Measurements from ENCODE around the gene OSBPL9. TPM values are rescaled to one million over a fixed set of nuclear protein-coding genes. Genes with fewer than 3 reads are reported as not detected.

Gene OSBPL9
- total and polyA plus RNA-seq, 2 experiments from 2014 or later = 32.2 to 37.0 TPM

- 64 to 69% methylated on average over 6 of the region's 6 CpGs for WGBS, 2 experiments (ENCODE audit: low coverage in 1 of 2, low lambda C conversion rate in 2 of 2, missing lambda C conversion rate in 2 of 2)
These were observed 31.6 kb downstream of the OSBPL9 start for GRCh38 chr1:51648180-51649109.

GRCh38 chr1:51649593-51650091, 32.8 kb downstream of the OSBPL9 start:
- in situ Hi-C loops (cut with MboI) = no loop called here
- 86 to 87% methylated on average over 4 of the region's 4 CpGs for WGBS, 2 experiments (ENCODE audit: low coverage in 1 of 2, low lambda C conversion rate in 2 of 2, missing lambda C conversion rate in 2 of 2)
- peaks cover 27% of the 10 kb centered on the region for H3F3A ChIP-seq (ENCODE audit: insufficient read depth)
- 0 out of 2 replicates have a peak, but pooled peaks cover 2% of the 10 kb centered on the region for H3K36me3 ChIP-seq (ENCODE audit: low read depth)
- no peaks in the 10 kb centered on the region for H3K27me3 ChIP-seq (replicated peaks; ENCODE audit: insufficient read depth)
- no peak overlapping the region for H3K4me2 ChIP-seq (ENCODE audit: unreplicated experiment)
- H3K9me3 ChIP-seq (ENCODE audit: low read depth) = no peaks in the 10 kb centered on the region
- H3K4me1 ChIP-seq (ENCODE audit: insufficient read depth) = peaks cover 37% of the 10 kb centered on the region
- H3K4me3 ChIP-seq = no peak overlapping the region
- H3K9me2 ChIP-seq (ENCODE audit: insufficient read depth) = no peaks in the 10 kb centered on the region
- H4K20me1 ChIP-seq (ENCODE audit: insufficient read depth) = no peaks in the 10 kb centered on the region
- H3K9ac ChIP-seq = no peak overlapping the region
- no peak for DNase-seq
- H2AFZ ChIP-seq = no peak overlapping the region
- TF ChIP-seq EZH2 (IDR thresholded peaks at IDR 0.05; ENCODE audit: insufficient read depth, poor library complexity, severe bottlenecking) = no peak
- TF ChIP-seq EZH2phosphoT487 (IDR thresholded peaks at IDR 0.05; ENCODE audit: insufficient read depth, low read depth) = no peak
- no peak overlapping the region for H3K27ac ChIP-seq
- H3K79me2 ChIP-seq (ENCODE audit: insufficient read depth) = peaks cover 81% of the 10 kb centered on the region

More at GRCh38 chr1:51648180-51649109, 31.6 kb downstream of the OSBPL9 start:
- peak overlapping the region; percentile 6; the same call in 1 of the 2 replicates for H3K9ac ChIP-seq
- H3K27ac ChIP-seq = peak overlapping the region; percentile 43
- H3F3A ChIP-seq (ENCODE audit: insufficient read depth) = peaks cover 37% of the 10 kb centered on the region
- no peak overlapping the region for H2AFZ ChIP-seq
- no peaks in the 10 kb centered on the region for H3K9me3 ChIP-seq (ENCODE audit: low read depth)
- H3K9me2 ChIP-seq (ENCODE audit: insufficient read depth) = no peaks in the 10 kb centered on the region
- H3K36me3 ChIP-seq (ENCODE audit: low read depth) = no peaks in the 10 kb centered on the region
- no peak for TF ChIP-seq EZH2 (IDR thresholded peaks at IDR 0.05; ENCODE audit: insufficient read depth, poor library complexity, severe bottlenecking)
- TF ChIP-seq EZH2phosphoT487 (IDR thresholded peaks at IDR 0.05; ENCODE audit: insufficient read depth, low read depth) = no peak
- DNase-seq = peak; percentile 68
- no peaks in the 10 kb centered on the region for H3K27me3 ChIP-seq (replicated peaks; ENCODE audit: insufficient read depth)
- peaks cover 90% of the 10 kb centered on the region for H3K79me2 ChIP-seq (ENCODE audit: insufficient read depth)
- peak overlapping the region; percentile 42 for H3K4me2 ChIP-seq (ENCODE audit: unreplicated experiment)
- no peaks in the 10 kb centered on the region for H4K20me1 ChIP-seq (ENCODE audit: insufficient read depth)
- peaks cover 49% of the 10 kb centered on the region for H3K4me1 ChIP-seq (ENCODE audit: insufficient read depth)
- H3K4me3 ChIP-seq = no peak overlapping the region
- in situ Hi-C loops (cut with MboI) = no loop called here

- DNase-seq = peak; percentile 17
- peaks cover 22% of the 10 kb centered on the region for H3F3A ChIP-seq (ENCODE audit: insufficient read depth)
- H3K36me3 ChIP-seq (ENCODE audit: low read depth) = 0 out of 2 replicates have a peak, but pooled peaks cover 2% of the 10 kb centered on the region
- no peak overlapping the region for H3K27ac ChIP-seq
- H3K9me3 ChIP-seq (ENCODE audit: low read depth) = no peaks in the 10 kb centered on the region
- TF ChIP-seq EZH2 (IDR thresholded peaks at IDR 0.05; ENCODE audit: insufficient read depth, poor library complexity, severe bottlenecking) = no peak
- no peak for TF ChIP-seq EZH2phosphoT487 (IDR thresholded peaks at IDR 0.05; ENCODE audit: insufficient read depth, low read depth)
- H4K20me1 ChIP-seq (ENCODE audit: insufficient read depth) = no peaks in the 10 kb centered on the region
- peaks cover 32% of the 10 kb centered on the region for H3K4me1 ChIP-seq (ENCODE audit: insufficient read depth)
- no peaks in the 10 kb centered on the region for H3K27me3 ChIP-seq (replicated peaks; ENCODE audit: insufficient read depth)
- H3K4me2 ChIP-seq (ENCODE audit: unreplicated experiment) = no peak overlapping the region
- no peak overlapping the region for H2AFZ ChIP-seq
- in situ Hi-C loops (cut with MboI) = no loop called here
- no peak overlapping the region for H3K4me3 ChIP-seq
- no peak overlapping the region for H3K9ac ChIP-seq
- H3K79me2 ChIP-seq (ENCODE audit: insufficient read depth) = peaks cover 77% of the 10 kb centered on the region
- WGBS, 2 experiments (ENCODE audit: low coverage in 1 of 2, low lambda C conversion rate in 2 of 2, missing lambda C conversion rate in 2 of 2) = 97 to 100% methylated on average over 1 of the region's 1 CpG
- H3K9me2 ChIP-seq (ENCODE audit: insufficient read depth) = no peaks in the 10 kb centered on the region
These were observed 33.3 kb downstream of the OSBPL9 start for GRCh38 chr1:51650198-51650597.

DNA sequence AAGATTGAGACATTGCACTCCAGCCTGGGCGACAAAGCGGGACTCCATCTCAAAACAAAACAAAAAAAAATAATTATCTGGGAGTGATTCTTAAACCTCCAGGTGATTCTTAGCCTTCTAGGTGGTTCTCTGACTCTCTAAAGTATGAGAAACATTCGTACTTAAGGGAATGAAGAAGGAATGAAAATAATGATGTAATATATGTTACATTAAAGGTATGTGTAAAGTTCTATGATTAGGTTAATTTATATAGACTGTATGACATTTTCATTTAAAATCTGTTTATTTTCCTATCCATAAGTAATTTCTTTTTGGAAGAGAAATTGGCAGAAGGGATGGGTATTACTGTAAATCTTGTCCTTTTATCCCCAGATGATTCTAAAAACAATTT, 34.7 kb downstream of the OSBPL9 start:
- Histone ChIP-seq H3K79me2 (ENCODE audit: insufficient read depth) (peaks cover 71% of the 10 kb centered on the region), H3K36me3 (ENCODE audit: low read depth) (0 out of 2 replicates have a peak, but pooled peaks cover 2% of the 10 kb centered on the region), H3K4me2 (ENCODE audit: unreplicated experiment) (no peak overlapping the region), H3K4me1 (ENCODE audit: insufficient read depth) (peaks cover 28% of the 10 kb centered on the region), H3K27ac (no peak overlapping the region), H3K9me2 (ENCODE audit: insufficient read depth) (no peaks in the 10 kb centered on the region), H3F3A (ENCODE audit: insufficient read depth) (0 out of 2 replicates have a peak, but pooled peaks cover 15% of the 10 kb centered on the region), H4K20me1 (ENCODE audit: insufficient read depth) (no peaks in the 10 kb centered on the region), H3K9ac (no peak overlapping the region), H3K9me3 (ENCODE audit: low read depth) (no peaks in the 10 kb centered on the region), H3K4me3 (no peak overlapping the region), H3K27me3 (replicated peaks; ENCODE audit: insufficient read depth) (no peaks in the 10 kb centered on the region), H2AFZ (no peak overlapping the region)
- WGBS, 2 experiments (ENCODE audit: low coverage in 1 of 2, low lambda C conversion rate in 2 of 2, missing lambda C conversion rate in 2 of 2) = 77 to 82% methylated on average over 3 of the region's 3 CpGs
- no peak for DNase-seq
- no peak for TF ChIP-seq EZH2 (IDR thresholded peaks at IDR 0.05; ENCODE audit: insufficient read depth, poor library complexity, severe bottlenecking)
- TF ChIP-seq EZH2phosphoT487 (IDR thresholded peaks at IDR 0.05; ENCODE audit: insufficient read depth, low read depth) = no peak
- in situ Hi-C loops (cut with MboI) = no loop called here
